Epithelial cell of esophagus (primary cell): ENCODE data around the gene SLFN12L.

Experiments used
- DNase-seq: peaks from one replicate; pipeline ENCODE4 v3.0.0; 2010; ENCODE audit warnings: low read depth
- H3K4me3 ChIP-seq: 2 replicates; pipeline ENCODE4 v1.5.1; 2011; ENCODE audit warnings: mild to moderate bottlenecking, low read length, control low read depth
- CTCF ChIP-seq: IDR thresholded peaks from 2 replicates; pipeline ENCODE4 v1.5.1; 2011; ENCODE audit warnings: low read depth, mild to moderate bottlenecking, low read length, control low read depth, inconsistent platforms; ENCODE audit not compliant: insufficient read depth; ENCODE audit errors: missing control alignments

SLFN12L gene

GRCh38 chr17:35557353-35557752, 19.9 kb upstream of the SLFN12L start:
- no peak for DNase-seq
- TF ChIP-seq CTCF, result no peak
- H3K4me3 ChIP-seq, result no peak overlapping the region

GRCh38 chr17:35555691-35556090, 18.2 kb upstream of the SLFN12L start:
- no peak for DNase-seq
- no peak overlapping the region for H3K4me3 ChIP-seq
- no peak for TF ChIP-seq CTCF

- no peak overlapping the region for H3K4me3 ChIP-seq
- DNase-seq, result peak; percentile 25
- no peak for TF ChIP-seq CTCF
These were observed 17.2 kb upstream of the SLFN12L start for GRCh38 chr17:35554668-35555067.

- no peak for TF ChIP-seq CTCF
- H3K4me3 ChIP-seq, result no peak overlapping the region
- no peak for DNase-seq
These were observed 15.8 kb upstream of the SLFN12L start for GRCh38 chr17:35553310-35553709.

GRCh38 chr17:35548978-35549377, 11.5 kb upstream of the SLFN12L start:
- DNase-seq, result peak; percentile 47
- H3K4me3 ChIP-seq, result no peak overlapping the region
- TF ChIP-seq CTCF, result no peak

- TF ChIP-seq CTCF, result no peak
These were observed 10.8 kb upstream of the SLFN12L start for GRCh38 chr17:35548208-35548810.

GRCh38 chr17:35546487-35546886, 9.0 kb upstream of the SLFN12L start:
- no peak for DNase-seq
- TF ChIP-seq CTCF, result no peak
- no peak overlapping the region for H3K4me3 ChIP-seq

More at GRCh38 chr17:35548208-35548810, 10.8 kb upstream of the SLFN12L start:
- no peak for DNase-seq
- H3K4me3 ChIP-seq, result no peak overlapping the region
